ENCODE measurements around the gene MAPKBP1. TPM values are rescaled to one million over a fixed set of nuclear protein-coding genes. Genes with fewer than 3 reads are reported as not detected.

Gene MAPKBP1
- total RNA-seq, 3 donors from 2014 or later (not counting 1 experiment from before 2014, with no cell fraction given) = 44.8 to 55.4 (median 49.0) TPM

DNA sequence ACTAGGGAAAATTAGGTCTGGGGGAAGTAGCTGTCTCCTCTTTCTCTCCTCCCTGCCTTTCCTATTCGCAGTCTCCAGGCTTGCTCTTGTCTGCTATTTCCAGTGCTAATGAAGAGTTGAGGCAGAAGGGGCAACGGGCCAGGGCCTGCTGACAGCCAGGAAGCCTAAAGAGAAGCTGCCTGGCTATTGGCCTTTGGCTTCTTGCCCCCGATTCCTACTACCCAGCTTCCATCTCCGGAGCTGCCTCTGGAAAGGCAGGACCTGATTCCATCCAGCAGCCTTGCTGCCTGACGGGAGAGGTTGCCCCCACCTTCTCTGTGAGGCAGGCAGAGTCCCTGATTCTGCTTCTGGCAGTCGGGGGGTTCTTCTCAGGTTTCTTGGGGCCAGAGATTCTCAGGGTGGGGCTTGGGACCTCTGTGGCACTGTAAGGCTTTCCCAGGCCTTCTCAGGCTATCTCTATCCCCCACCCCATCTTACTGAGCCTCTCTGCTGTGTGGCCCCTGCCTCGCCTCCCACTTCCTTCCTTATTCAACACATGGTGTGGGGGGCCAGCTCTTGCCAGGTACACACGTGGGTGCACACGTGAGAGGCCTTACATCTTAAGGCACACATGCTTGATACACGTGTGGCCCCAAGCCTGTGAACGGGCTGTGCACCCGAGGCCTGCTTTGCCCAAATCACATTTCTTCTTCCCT lies 35.4 kb downstream of the MAPKBP1 start:
- Histone ChIP-seq H3K36me3 (ENCODE audit: control insufficient read depth, insufficient read depth, low read length) (peaks cover 11% of the 10 kb centered on the region), H3K9me3 (ENCODE audit: control insufficient read depth, insufficient read depth, low read length) (no peaks in the 10 kb centered on the region), H3K4me1 (ENCODE audit: control insufficient read depth, insufficient read depth, low read length) (peaks cover 13% of the 10 kb centered on the region), H3K4me3 (ENCODE audit: low read length) (no peak overlapping the region), H3K27ac (ENCODE audit: low read length) (no peak overlapping the region), H3K27me3 (ENCODE audit: control insufficient read depth, insufficient read depth, low read length) (no peaks in the 10 kb centered on the region)
- Mint-ChIP-seq H3K4me1 (peaks cover 12 to 13% of the 10 kb centered on the region in 2 donors), H3K4me3 (no peak overlapping the region), H3K9me3 (no peaks in the 10 kb centered on the region), H3K36me3 (no peaks in the 10 kb centered on the region), H3K27me3 (ENCODE audit: low read depth in 2 of 2) (no peaks in the 10 kb centered on the region), H3K27ac (no peak overlapping the region)
- ATAC-seq (no peak), DNase-seq (no peak)
- WGBS (ENCODE audit: insufficient coverage) = 54% methylated on average over 12 of the region's 12 CpGs
- intact Hi-C loops (cut with micrococcal nuclease) = loop anchor here (5.0 kb wide), 1 partner anchor 342 kb away; no protein-coding TSS in a partner anchor
- TF ChIP-seq, protein P1, sequence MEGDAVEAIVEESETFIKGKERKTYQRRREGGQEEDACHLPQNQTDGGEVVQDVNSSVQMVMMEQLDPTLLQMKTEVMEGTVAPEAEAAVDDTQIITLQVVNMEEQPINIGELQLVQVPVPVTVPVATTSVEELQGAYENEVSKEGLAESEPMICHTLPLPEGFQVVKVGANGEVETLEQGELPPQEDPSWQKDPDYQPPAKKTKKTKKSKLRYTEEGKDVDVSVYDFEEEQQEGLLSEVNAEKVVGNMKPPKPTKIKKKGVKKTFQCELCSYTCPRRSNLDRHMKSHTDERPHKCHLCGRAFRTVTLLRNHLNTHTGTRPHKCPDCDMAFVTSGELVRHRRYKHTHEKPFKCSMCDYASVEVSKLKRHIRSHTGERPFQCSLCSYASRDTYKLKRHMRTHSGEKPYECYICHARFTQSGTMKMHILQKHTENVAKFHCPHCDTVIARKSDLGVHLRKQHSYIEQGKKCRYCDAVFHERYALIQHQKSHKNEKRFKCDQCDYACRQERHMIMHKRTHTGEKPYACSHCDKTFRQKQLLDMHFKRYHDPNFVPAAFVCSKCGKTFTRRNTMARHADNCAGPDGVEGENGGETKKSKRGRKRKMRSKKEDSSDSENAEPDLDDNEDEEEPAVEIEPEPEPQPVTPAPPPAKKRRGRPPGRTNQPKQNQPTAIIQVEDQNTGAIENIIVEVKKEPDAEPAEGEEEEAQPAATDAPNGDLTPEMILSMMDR (IDR thresholded peaks at IDR 0.05) = no peak

DNA sequence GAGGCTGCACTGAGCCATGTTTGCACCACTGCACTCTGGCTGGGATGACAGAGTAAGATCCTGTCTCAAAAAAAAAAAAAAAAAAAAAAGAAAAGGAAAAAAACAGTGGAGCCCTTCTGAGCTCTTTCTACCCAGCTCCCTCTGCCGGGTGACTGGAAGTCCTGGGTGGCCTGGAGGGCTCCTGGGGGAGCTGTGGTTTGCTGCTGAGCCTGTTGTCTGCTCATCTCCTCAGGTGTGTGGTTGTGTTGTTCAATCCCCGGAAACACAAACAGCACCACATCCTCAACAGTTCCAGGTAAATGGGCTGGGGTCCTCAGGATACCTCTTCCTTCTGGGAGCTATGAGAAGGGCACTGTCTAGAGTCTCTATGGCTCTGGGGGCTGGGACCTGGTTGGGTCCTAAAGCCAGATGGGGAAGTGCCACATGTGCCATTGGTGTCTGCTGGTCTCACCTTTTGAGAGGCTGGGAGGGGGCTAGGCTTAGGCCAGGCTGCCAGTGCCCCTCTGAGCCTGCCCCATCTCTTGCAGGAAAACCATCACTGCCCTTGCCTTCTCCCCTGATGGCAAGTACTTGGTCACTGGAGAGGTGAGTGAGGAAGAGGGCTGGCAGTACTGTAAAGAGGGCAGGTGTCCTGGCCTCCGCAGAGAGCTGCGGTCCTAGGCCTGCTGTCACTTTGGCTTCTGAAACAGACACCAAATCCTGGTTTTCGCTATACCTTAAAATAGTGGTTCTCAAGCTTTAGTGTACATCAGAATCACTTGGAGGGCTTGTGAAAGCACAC lies 36.6 kb downstream of the MAPKBP1 start:
- Histone ChIP-seq H3K27ac (ENCODE audit: low read length) (no peak overlapping the region), H3K36me3 (ENCODE audit: control insufficient read depth, insufficient read depth, low read length) (peaks cover 13% of the 10 kb centered on the region), H3K4me1 (ENCODE audit: control insufficient read depth, insufficient read depth, low read length) (peaks cover 13% of the 10 kb centered on the region), H3K4me3 (ENCODE audit: low read length) (no peak overlapping the region), H3K27me3 (ENCODE audit: control insufficient read depth, insufficient read depth, low read length) (no peaks in the 10 kb centered on the region), H3K9me3 (ENCODE audit: control insufficient read depth, insufficient read depth, low read length) (no peaks in the 10 kb centered on the region)
- H3K4me1 Mint-ChIP-seq = peaks cover 7 to 9% of the 10 kb centered on the region in 2 donors
- TF ChIP-seq, protein P1 (IDR thresholded peaks at IDR 0.05) = no peak
- H3K27me3 Mint-ChIP-seq (ENCODE audit: low read depth in 2 of 2) = no peaks in the 10 kb centered on the region
- intact Hi-C loops (cut with micrococcal nuclease) = loop anchor here (1.0 to 5.0 kb wide), 6 partner anchors 39 to 344 kb away; no protein-coding TSS in a partner anchor
- DNase-seq (no peak), ATAC-seq (peak in 1 of 3 donors; percentile 15)
- WGBS (ENCODE audit: insufficient coverage) = 94% methylated on average over 3 of the region's 5 CpGs
- H3K36me3 Mint-ChIP-seq = peaks cover 3% of the 10 kb centered on the region
- no peak overlapping the region for H3K4me3 Mint-ChIP-seq
- H3K27ac Mint-ChIP-seq = no peak overlapping the region
- no peaks in the 10 kb centered on the region for H3K9me3 Mint-ChIP-seq

DNA sequence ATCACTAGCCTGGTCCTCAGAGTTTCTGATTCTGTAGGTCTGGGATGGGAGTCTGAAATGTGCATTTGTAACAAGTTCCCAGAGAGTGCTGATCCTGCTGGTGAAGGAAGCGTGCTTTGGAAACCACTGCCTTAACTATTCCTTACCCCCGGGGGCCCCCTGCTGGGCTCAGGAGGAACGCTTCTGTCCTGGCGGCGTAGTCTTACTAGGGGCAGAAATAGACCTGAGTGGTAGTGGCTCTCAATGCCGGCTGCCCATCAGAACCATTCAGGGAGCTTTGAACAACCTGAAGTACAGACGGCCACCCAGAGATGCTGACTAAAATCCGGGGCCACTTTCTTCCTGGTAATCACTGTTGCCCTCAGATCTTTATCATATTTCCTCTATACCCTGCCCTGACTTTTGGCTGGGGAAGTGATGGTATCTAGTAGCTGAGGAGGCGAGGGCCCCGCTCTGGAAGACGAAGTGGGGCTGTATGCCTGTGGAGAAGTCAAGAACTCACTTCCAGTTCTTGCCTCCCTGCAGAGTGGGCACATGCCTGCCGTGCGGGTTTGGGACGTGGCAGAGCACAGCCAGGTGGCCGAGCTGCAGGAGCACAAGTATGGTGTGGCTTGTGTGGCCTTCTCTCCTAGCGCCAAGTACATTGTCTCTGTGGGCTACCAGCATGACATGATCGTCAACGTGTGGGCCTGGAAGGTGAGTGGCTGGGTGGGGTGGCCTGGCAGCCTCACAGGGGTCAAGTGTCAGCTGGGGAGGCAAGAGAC lies 37.3 kb downstream of the MAPKBP1 start:
- peaks cover 8% of the 10 kb centered on the region for H3K36me3 Mint-ChIP-seq
- H3K27ac Mint-ChIP-seq = no peak overlapping the region
- no peak overlapping the region for H3K4me3 Mint-ChIP-seq
- Histone ChIP-seq H3K4me1 (ENCODE audit: control insufficient read depth, insufficient read depth, low read length) (peaks cover 13% of the 10 kb centered on the region), H3K27me3 (ENCODE audit: control insufficient read depth, insufficient read depth, low read length) (no peaks in the 10 kb centered on the region), H3K36me3 (ENCODE audit: control insufficient read depth, insufficient read depth, low read length) (peaks cover 16% of the 10 kb centered on the region), H3K9me3 (ENCODE audit: control insufficient read depth, insufficient read depth, low read length) (no peaks in the 10 kb centered on the region), H3K27ac (ENCODE audit: low read length) (no peak overlapping the region), H3K4me3 (ENCODE audit: low read length) (no peak overlapping the region)
- no peaks in the 10 kb centered on the region for H3K27me3 Mint-ChIP-seq (ENCODE audit: low read depth in 2 of 2)
- H3K9me3 Mint-ChIP-seq = no peaks in the 10 kb centered on the region
- peaks cover 7 to 9% of the 10 kb centered on the region in 2 donors for H3K4me1 Mint-ChIP-seq
- ATAC-seq (peak; percentile 83 to 99 (median 98)), DNase-seq (peak; percentile 75 to 86)
- WGBS (ENCODE audit: insufficient coverage) = 48% methylated on average over 17 of the region's 18 CpGs
- intact Hi-C loops (cut with micrococcal nuclease) = loop anchor here (1.0 to 5.0 kb wide), 6 partner anchors 39 to 344 kb away; no protein-coding TSS in a partner anchor
- TF ChIP-seq, protein P1 (IDR thresholded peaks at IDR 0.05) = peak; percentile 89

All from natural killer cell (primary cell).